ENCODE measurements around the gene METAP2. TPM values are rescaled to one million over a fixed set of nuclear protein-coding genes. Genes with fewer than 3 reads are reported as not detected.
"Not testable (repeated sequence)": the region's sequence is repeated elsewhere in the genome, so short reads cannot be mapped to it uniquely, and the experiment has no call there.

METAP2 gene
- total RNA-seq, 1 experiment from 2014 or later, result 112 TPM

GRCh38 chr12:95445884-95446505 lies 28.0 kb upstream of the METAP2 start:
- H3K27me3 Mint-ChIP-seq (ENCODE audit: low read depth), result peaks cover 13% of the 10 kb centered on the region
- peaks cover 9% of the 10 kb centered on the region for H3K9me3 Mint-ChIP-seq
- DNase-seq (ENCODE audit: low spot score) (no peak), ATAC-seq (no peak)
- no peak overlapping the region for H3K27ac Mint-ChIP-seq
- TF ChIP-seq ZNF263 (CRISPR knock-in tag; IDR thresholded peaks at IDR 0.05; ENCODE audit: low read depth), result no peak
- TF ChIP-seq, protein P1, sequence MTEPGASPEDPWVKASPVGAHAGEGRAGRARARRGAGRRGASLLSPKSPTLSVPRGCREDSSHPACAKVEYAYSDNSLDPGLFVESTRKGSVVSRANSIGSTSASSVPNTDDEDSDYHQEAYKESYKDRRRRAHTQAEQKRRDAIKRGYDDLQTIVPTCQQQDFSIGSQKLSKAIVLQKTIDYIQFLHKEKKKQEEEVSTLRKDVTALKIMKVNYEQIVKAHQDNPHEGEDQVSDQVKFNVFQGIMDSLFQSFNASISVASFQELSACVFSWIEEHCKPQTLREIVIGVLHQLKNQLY (CRISPR knock-in tag; IDR thresholded peaks at IDR 0.05), result no peak
- TF ChIP-seq ATF6 (CRISPR knock-in tag; IDR thresholded peaks at IDR 0.05), result no peak
- TF ChIP-seq, protein P2, sequence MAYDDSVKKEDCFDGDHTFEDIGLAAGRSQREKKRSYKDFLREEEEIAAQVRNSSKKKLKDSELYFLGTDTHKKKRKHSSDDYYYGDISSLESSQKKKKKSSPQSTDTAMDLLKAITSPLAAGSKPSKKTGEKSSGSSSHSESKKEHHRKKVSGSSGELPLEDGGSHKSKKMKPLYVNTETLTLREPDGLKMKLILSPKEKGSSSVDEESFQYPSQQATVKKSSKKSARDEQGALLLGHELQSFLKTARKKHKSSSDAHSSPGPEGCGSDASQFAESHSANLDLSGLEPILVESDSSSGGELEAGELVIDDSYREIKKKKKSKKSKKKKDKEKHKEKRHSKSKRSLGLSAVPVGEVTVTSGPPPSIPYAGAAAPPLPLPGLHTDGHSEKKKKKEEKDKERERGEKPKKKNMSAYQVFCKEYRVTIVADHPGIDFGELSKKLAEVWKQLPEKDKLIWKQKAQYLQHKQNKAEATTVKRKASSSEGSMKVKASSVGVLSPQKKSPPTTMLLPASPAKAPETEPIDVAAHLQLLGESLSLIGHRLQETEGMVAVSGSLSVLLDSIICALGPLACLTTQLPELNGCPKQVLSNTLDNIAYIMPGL (CRISPR knock-in tag; IDR thresholded peaks at IDR 0.05), result no peak
- TF ChIP-seq ZNF232 (CRISPR knock-in tag; IDR thresholded peaks at IDR 0.05), result no peak
- POLR2A ChIA-PET, result interaction anchor here (0.5 to 2.4 kb wide), 5 partner anchors 27 to 372 kb away, joined by 3 to 13 read pairs (median 3); partner anchors contain the start of genes METAP2 and NR2C1
- CTCF ChIA-PET, result interaction anchor here (1.0 to 1.2 kb wide), 4 partner anchors 16 to 110 kb away, joined by 3 read pairs; partner anchors contain the start of gene METAP2
- H3K4me1 Mint-ChIP-seq, result peaks cover 24% of the 10 kb centered on the region
- no peaks in the 10 kb centered on the region for H3K36me3 Mint-ChIP-seq
- peak overlapping the region; percentile 75 for H3K4me3 Mint-ChIP-seq

DNA sequence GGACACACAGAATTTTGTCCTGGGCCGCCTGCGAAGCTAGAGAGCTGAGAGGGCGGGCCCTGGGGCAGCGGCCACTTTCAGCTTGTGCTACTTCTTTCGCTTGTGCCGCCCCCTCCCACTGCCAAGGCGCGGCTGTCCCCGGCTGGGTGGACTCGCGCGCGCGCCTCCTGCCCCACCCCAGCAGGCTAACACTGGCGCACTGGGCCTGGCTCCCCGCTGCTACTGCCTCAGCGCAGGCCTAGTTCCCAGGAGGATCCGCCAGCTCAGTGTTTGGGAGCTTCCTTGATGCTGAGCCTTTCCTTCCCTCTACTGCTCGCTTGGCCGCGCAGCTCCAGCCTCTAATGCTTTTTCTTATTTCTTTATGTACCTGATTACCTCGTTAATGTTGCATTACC lies 27.4 kb upstream of the METAP2 start:
- Mint-ChIP-seq H3K36me3 (no peaks in the 10 kb centered on the region), H3K27me3 (ENCODE audit: low read depth) (peaks cover 13% of the 10 kb centered on the region), H3K9me3 (peaks cover 9% of the 10 kb centered on the region), H3K4me1 (peaks cover 24% of the 10 kb centered on the region), H3K4me3 (peak overlapping the region; percentile 75), H3K27ac (peak overlapping the region; percentile 38; the same call in 1 of the 2 replicates)
- DNase-seq (ENCODE audit: low spot score) (peak; percentile 76), ATAC-seq (peak; percentile 88)
- TF ChIP-seq JUN (CRISPR knock-in tag; IDR thresholded peaks at IDR 0.05), result no peak
- no peak for TF ChIP-seq MXD4 (CRISPR knock-in tag; IDR thresholded peaks at IDR 0.05; ENCODE audit: borderline replicate concordance)
- TF ChIP-seq IRF2 (CRISPR knock-in tag; IDR thresholded peaks at IDR 0.05; ENCODE audit: borderline replicate concordance, low read depth), result no peak
- no peak for TF ChIP-seq ZNF396 (CRISPR knock-in tag; IDR thresholded peaks at IDR 0.05; ENCODE audit: borderline replicate concordance)
- TF ChIP-seq, protein P3, sequence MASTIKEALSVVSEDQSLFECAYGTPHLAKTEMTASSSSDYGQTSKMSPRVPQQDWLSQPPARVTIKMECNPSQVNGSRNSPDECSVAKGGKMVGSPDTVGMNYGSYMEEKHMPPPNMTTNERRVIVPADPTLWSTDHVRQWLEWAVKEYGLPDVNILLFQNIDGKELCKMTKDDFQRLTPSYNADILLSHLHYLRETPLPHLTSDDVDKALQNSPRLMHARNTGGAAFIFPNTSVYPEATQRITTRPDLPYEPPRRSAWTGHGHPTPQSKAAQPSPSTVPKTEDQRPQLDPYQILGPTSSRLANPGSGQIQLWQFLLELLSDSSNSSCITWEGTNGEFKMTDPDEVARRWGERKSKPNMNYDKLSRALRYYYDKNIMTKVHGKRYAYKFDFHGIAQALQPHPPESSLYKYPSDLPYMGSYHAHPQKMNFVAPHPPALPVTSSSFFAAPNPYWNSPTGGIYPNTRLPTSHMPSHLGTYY (CRISPR knock-in tag; IDR thresholded peaks at IDR 0.05), result no peak
- TF ChIP-seq CBFB (CRISPR knock-in tag; IDR thresholded peaks at IDR 0.05; ENCODE audit: low read depth), result no peak
- TF ChIP-seq, protein P4, sequence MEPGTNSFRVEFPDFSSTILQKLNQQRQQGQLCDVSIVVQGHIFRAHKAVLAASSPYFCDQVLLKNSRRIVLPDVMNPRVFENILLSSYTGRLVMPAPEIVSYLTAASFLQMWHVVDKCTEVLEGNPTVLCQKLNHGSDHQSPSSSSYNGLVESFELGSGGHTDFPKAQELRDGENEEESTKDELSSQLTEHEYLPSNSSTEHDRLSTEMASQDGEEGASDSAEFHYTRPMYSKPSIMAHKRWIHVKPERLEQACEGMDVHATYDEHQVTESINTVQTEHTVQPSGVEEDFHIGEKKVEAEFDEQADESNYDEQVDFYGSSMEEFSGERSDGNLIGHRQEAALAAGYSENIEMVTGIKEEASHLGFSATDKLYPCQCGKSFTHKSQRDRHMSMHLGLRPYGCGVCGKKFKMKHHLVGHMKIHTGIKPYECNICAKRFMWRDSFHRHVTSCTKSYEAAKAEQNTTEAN (CRISPR knock-in tag; IDR thresholded peaks at IDR 0.05), result no peak
- ChIA-PET CTCF (interaction anchor here (1.0 to 1.2 kb wide), 4 partner anchors 17 to 111 kb away, joined by 3 read pairs; partner anchors contain the start of gene METAP2), POLR2A (interaction anchor here (0.5 to 2.4 kb wide), 5 partner anchors 27 to 373 kb away, joined by 3 to 13 read pairs (median 3); partner anchors contain the start of genes METAP2 and NR2C1)

DNA sequence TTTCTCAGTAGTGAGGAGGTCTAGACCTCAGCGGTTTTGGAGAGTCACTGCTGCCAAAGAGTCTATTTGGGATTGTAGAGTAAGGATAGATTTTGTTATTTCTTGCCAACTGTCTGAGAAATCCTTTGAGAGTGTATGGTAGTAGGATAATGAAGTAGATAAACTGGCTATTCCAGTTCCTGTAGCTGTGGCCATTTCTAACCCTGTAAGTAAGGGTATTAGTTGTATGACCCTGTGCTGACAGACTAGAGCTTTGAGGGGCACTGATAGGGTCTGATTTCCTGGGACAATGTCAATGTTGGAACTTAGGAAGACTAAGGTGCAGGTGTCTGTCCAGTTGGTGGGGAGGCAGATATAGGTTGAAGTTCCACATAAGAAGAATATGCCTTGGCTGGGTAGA lies 24.3 kb upstream of the METAP2 start:
- H3K4me1 Mint-ChIP-seq, result peaks cover 11% of the 10 kb centered on the region
- peaks cover 13% of the 10 kb centered on the region for H3K27me3 Mint-ChIP-seq (ENCODE audit: low read depth)
- ATAC-seq; H3K4me3 Mint-ChIP-seq; H3K36me3 Mint-ChIP-seq; POLR2A ChIA-PET; CTCF ChIA-PET; H3K9me3 Mint-ChIP-seq; H3K27ac Mint-ChIP-seq; DNase-seq (ENCODE audit: low spot score): not testable (repeated sequence)

GRCh38 chr12:95452501-95452900 lies 21.5 kb upstream of the METAP2 start:
- POLR2A ChIA-PET; H3K4me1 Mint-ChIP-seq; CTCF ChIA-PET; DNase-seq (ENCODE audit: low spot score); ATAC-seq; H3K4me3 Mint-ChIP-seq; H3K27ac Mint-ChIP-seq; H3K27me3 Mint-ChIP-seq (ENCODE audit: low read depth): not testable (repeated sequence)
- peaks cover 12% of the 10 kb centered on the region for H3K36me3 Mint-ChIP-seq
- H3K9me3 Mint-ChIP-seq, result peaks cover 26% of the 10 kb centered on the region

DNA sequence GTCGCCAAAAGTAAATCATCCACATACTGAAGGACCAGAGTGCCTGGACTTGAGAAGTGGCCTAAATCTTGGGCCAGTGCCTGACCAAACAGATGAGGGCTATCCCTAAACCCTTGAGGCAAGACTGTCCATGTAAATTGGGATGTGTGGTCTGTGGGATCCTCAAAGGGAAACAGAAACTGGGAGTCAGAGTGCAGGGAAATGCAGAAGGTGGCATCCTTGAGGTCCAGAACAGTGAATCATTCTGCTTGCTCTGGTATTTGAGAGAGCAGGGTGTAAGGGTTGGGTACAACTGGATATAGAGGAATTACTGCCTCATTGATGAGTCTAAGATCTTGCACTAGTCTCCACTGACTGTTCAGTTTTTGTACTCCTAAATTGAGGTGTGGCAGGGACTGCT lies 20.1 kb upstream of the METAP2 start:
- H3K27me3 Mint-ChIP-seq (ENCODE audit: low read depth), result peaks cover 11% of the 10 kb centered on the region
- H3K4me3 Mint-ChIP-seq, POLR2A ChIA-PET: not testable (repeated sequence)

DNA sequence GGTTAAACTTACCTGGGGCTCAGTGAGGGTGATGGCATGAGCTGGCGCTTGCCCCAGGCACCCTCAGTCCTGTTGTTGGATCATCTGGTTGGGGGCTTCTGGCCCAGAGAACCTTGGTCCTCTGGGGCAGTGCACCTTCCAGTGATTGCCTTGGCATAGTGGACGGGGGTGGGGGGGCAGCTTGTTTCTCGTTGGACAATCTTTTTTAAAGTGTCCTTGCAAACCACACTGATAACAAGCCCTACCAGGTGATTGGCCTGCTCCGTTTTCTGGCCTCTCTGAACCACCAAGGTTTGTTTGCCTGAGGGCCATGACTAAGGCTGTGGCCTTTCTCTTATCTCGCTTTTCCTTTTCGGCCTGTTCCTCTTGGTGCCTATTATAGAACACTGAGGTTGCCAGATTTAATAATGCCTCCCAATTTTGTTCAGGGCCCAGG lies 19.2 kb upstream of the METAP2 start:
- DNase-seq (ENCODE audit: low spot score); ATAC-seq; H3K4me1 Mint-ChIP-seq; CTCF ChIA-PET; POLR2A ChIA-PET; H3K4me3 Mint-ChIP-seq; H3K27ac Mint-ChIP-seq: not testable (repeated sequence)
- Mint-ChIP-seq H3K9me3 (peaks cover 43% of the 10 kb centered on the region), H3K27me3 (ENCODE audit: low read depth) (peaks cover 11% of the 10 kb centered on the region), H3K36me3 (peaks cover 27% of the 10 kb centered on the region)

More for the DNA sequence above, 20.1 kb upstream of the METAP2 start:
- Mint-ChIP-seq H3K36me3 (peaks cover 25% of the 10 kb centered on the region), H3K9me3 (peaks cover 37% of the 10 kb centered on the region)
- DNase-seq (ENCODE audit: low spot score); CTCF ChIA-PET; H3K4me1 Mint-ChIP-seq; H3K27ac Mint-ChIP-seq; ATAC-seq: not testable (repeated sequence)

Measured in WTC11 (cell line).